PC-3 (cell line): ENCODE data around the gene PTGES2. TPM values are rescaled to one million over a fixed set of nuclear protein-coding genes. Genes with fewer than 3 reads are reported as not detected.

ENCODE experiments used
- ATAC-seq: fragments of 200-7000 bp; cut with Tn5 transposase; 2 replicates; pipeline ENCODE4 v1.9.1; 2020; ENCODE audit warnings: mild to moderate bottlenecking, moderate library complexity
- BruUV-seq: library from RNA; stranded (reverse); fragments of 400-500 nt; replicated peaks from 2 replicates; lab custom pipeline; 2021; lab: Mats Ljungman, UMichigan
- CTCF ChIA-PET: fragments of 300-600 bp; sonication (Branson Sonifier 250); formaldehyde crosslinking; loops from one replicate; lab custom pipeline; 2022; ENCODE audit warnings: antibody characterized with exemption; lab: Charles Lee
- POLR2A ChIA-PET: fragments of 300-600 bp; sonication (Branson Sonifier 250); formaldehyde crosslinking; loops from one replicate; lab custom pipeline; 2022; ENCODE audit warnings: antibody characterized with exemption; ENCODE audit not compliant: unreplicated experiment; lab: Charles Lee
- DNase-seq: peaks from one replicate; pipeline ENCODE4 v3.0.0-alpha.2; 2015
- H2AFZ ChIP-seq: fragments of 300-600 bp; sonication (generic); 2 replicates; pipeline ENCODE4 v1.6.0; 2016; ENCODE audit warnings: antibody characterized with exemption, low read length
- H3F3A ChIP-seq: fragments of 300-600 bp; sonication (generic); one replicate; pipeline ENCODE4 v1.6.0; 2017; ENCODE audit warnings: antibody characterized with exemption, low read length, control low read depth, mild to moderate bottlenecking; ENCODE audit not compliant: unreplicated experiment
- H3K27ac ChIP-seq: fragments of 300-600 bp; sonication (generic); 2 replicates; pipeline ENCODE4 v1.5.1; 2016; ENCODE audit warnings: mild to moderate bottlenecking, low read length
- H3K27me3 ChIP-seq: fragments of 300-600 bp; sonication (generic); 2 replicates; pipeline ENCODE4 v1.6.1; 2016; ENCODE audit warnings: low read length, mixed read lengths
- H3K36me3 ChIP-seq: fragments of 300-600 bp; sonication (generic); 2 replicates; pipeline ENCODE4 v1.6.1; 2016; ENCODE audit warnings: low read depth, mixed run types, low read length, mixed read lengths
- H3K4me1 ChIP-seq: fragments of 300-600 bp; sonication (generic); 2 replicates; pipeline ENCODE4 v1.5.1; 2016; ENCODE audit warnings: low read length; ENCODE audit not compliant: insufficient read depth
- H3K4me2 ChIP-seq: fragments of 300-600 bp; sonication (generic); 2 replicates; pipeline ENCODE4 v1.6.0; 2016; ENCODE audit warnings: low read length
- H3K4me3 ChIP-seq: fragments of 300-600 bp; sonication (generic); 2 replicates; pipeline ENCODE4 v1.5.1; 2016; ENCODE audit warnings: mild to moderate bottlenecking, low read length, mixed read lengths
- H3K79me2 ChIP-seq: fragments of 300-600 bp; sonication (generic); 2 replicates; pipeline ENCODE4 v1.6.1; 2017; ENCODE audit warnings: low read length, mixed read lengths
- H3K9ac ChIP-seq: fragments of 300-600 bp; sonication (generic); 2 replicates; pipeline ENCODE4 v1.6.0; 2016; ENCODE audit warnings: mild to moderate bottlenecking, low read length
- H3K9me2 ChIP-seq: fragments of 300-600 bp; sonication (generic); replicated peaks from 2 replicates; pipeline ENCODE4 v1.6.1; 2016; ENCODE audit warnings: mixed run types, low read length, mixed read lengths
- H3K9me3 ChIP-seq: fragments of 300-600 bp; sonication (generic); 2 replicates; pipeline ENCODE4 v1.6.1; 2016; ENCODE audit warnings: low read length, mixed read lengths
- H4K20me1 ChIP-seq: fragments of 300-600 bp; sonication (generic); 2 replicates; pipeline ENCODE4 v1.6.1; 2016; ENCODE audit warnings: low read length, mixed read lengths
- EZH2 ChIP-seq: fragments of 300-600 bp; sonication (generic); IDR thresholded peaks from one replicate; pipeline ENCODE4 v1.6.1; 2017; ENCODE audit warnings: antibody characterized with exemption, mild to moderate bottlenecking, low read length; ENCODE audit not compliant: unreplicated experiment
- EZH2phosphoT487 ChIP-seq: fragments of 300-600 bp; sonication (generic); IDR thresholded peaks from 2 replicates; pipeline ENCODE4 v1.6.1; 2018; ENCODE audit warnings: mild to moderate bottlenecking, antibody characterized with exemption, low read length, borderline replicate concordance
- intact Hi-C: fragments of 100-400 bp; cut with micrococcal nuclease; formaldehyde crosslinking; loops from 2 replicates; pipeline ENCODE4 v1.9.0; 2023
- total RNA-seq: library from RNA; depleted of rRNA; stranded (reverse); fragments of >200 nt; gene quantifications from 2 replicates; pipeline ENCODE4 v1.2.3, GENCODE V29; 2014
- TF ChIP-seq, protein P1 (sequence below): fragments of 300-600 bp; sonication (generic); conservative IDR thresholded peaks from 2 replicates; pipeline ENCODE4 v1.5.1; 2017; ENCODE audit warnings: antibody characterized with exemption, low read depth, mild to moderate bottlenecking, low read length

PTGES2 gene
- total RNA-seq, 1 experiment from 2014 or later = 258 TPM

DNA sequence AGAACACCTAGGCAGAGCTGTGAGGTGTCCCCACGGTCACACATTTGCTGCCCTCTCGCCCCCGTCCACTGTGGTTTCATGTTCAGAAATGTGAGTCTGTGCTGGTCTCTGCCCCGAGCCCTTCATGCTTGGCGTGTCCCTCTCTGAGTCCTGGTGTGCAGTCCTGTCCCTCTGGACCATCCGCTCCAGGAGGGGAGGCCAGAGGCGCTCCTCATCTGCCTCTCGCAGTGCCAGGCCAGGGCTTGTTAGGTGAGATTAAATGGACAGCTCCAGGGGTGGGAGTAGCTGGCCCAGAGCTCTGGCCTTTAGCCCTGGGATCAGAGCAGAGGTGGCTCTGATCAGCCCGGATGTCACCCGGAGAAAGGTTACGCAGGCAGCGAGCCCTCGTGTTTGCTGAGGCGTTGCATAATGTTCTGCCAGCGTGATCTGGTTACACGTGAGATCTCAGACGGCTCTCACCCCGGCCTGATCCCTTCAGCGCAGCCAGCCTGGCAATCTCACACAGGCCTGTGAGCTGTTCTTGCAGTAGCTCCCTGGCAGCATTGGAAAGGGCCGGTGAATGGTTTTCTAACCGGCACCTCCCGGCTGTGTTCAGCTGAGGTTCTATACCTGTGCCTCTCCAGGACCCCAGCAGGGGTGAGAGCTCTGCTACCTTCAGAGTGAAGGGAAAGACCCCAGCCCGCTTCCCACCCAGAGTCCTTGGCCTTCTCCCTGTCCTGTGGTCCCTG is 24.5 kb downstream of the PTGES2 start:
- POLR2A ChIA-PET = no interaction called here
- no peak overlapping the region for H3K4me3 ChIP-seq
- no peak for ATAC-seq
- intact Hi-C loops = no loop called here
- H3K9me2 ChIP-seq = no peaks in the 10 kb centered on the region
- BruUV-seq = no TSS peak
- no peaks in the 10 kb centered on the region for H3K9me3 ChIP-seq
- peaks cover 17% of the 10 kb centered on the region for H3K4me1 ChIP-seq
- CTCF ChIA-PET = no interaction called here
- no peaks in the 10 kb centered on the region for H3F3A ChIP-seq
- no peaks in the 10 kb centered on the region for H3K27me3 ChIP-seq
- H4K20me1 ChIP-seq = peaks cover 19% of the 10 kb centered on the region
- H3K4me2 ChIP-seq = no peak overlapping the region
- peaks cover 25% of the 10 kb centered on the region; the same call in 1 of the 2 replicates for H3K36me3 ChIP-seq
- H3K27ac ChIP-seq = no peak overlapping the region
- no peak overlapping the region for H3K9ac ChIP-seq
- TF ChIP-seq EZH2phosphoT487 = no peak
- TF ChIP-seq, protein P1, sequence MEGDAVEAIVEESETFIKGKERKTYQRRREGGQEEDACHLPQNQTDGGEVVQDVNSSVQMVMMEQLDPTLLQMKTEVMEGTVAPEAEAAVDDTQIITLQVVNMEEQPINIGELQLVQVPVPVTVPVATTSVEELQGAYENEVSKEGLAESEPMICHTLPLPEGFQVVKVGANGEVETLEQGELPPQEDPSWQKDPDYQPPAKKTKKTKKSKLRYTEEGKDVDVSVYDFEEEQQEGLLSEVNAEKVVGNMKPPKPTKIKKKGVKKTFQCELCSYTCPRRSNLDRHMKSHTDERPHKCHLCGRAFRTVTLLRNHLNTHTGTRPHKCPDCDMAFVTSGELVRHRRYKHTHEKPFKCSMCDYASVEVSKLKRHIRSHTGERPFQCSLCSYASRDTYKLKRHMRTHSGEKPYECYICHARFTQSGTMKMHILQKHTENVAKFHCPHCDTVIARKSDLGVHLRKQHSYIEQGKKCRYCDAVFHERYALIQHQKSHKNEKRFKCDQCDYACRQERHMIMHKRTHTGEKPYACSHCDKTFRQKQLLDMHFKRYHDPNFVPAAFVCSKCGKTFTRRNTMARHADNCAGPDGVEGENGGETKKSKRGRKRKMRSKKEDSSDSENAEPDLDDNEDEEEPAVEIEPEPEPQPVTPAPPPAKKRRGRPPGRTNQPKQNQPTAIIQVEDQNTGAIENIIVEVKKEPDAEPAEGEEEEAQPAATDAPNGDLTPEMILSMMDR = no peak
- TF ChIP-seq EZH2 = no peak
- no peak for DNase-seq
- H2AFZ ChIP-seq = no peak overlapping the region
- peaks cover 28% of the 10 kb centered on the region for H3K79me2 ChIP-seq

DNA sequence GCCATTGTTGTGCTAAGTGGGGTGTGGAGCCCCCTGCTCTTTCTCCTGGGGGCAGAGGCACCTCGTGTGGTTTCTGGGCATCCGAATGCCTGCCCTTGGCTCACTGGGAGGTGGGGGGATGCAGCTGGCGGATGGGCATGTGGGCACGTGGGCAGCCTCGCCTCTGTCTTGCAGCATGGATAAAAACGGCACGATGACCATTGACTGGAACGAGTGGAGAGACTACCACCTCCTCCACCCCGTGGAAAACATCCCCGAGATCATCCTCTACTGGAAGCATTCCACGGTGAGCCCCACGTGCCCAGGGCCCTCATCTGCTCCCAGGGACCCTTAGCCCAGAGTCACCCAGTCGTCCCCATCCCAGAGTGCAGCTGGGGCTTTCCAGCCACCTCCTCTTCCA is 25.3 kb downstream of the PTGES2 start:
- intact Hi-C loops = no loop called here
- Histone ChIP-seq H3K4me3 (no peak overlapping the region), H3K4me2 (no peak overlapping the region), H3K9me3 (no peaks in the 10 kb centered on the region), H3K79me2 (peaks cover 34% of the 10 kb centered on the region), H3K27me3 (no peaks in the 10 kb centered on the region), H3K9ac (no peak overlapping the region), H3K27ac (no peak overlapping the region), H3K4me1 (peaks cover 24% of the 10 kb centered on the region), H2AFZ (no peak overlapping the region), H3K9me2 (no peaks in the 10 kb centered on the region), H4K20me1 (peaks cover 19% of the 10 kb centered on the region), H3K36me3 (peaks cover 25% of the 10 kb centered on the region; the same call in 1 of the 2 replicates), H3F3A (no peaks in the 10 kb centered on the region)
- no TSS peak for BruUV-seq
- DNase-seq = no peak
- TF ChIP-seq, protein P1 = no peak
- TF ChIP-seq EZH2phosphoT487 = no peak
- TF ChIP-seq EZH2 = no peak
- POLR2A ChIA-PET = no interaction called here
- no peak for ATAC-seq
- CTCF ChIA-PET = no interaction called here

DNA sequence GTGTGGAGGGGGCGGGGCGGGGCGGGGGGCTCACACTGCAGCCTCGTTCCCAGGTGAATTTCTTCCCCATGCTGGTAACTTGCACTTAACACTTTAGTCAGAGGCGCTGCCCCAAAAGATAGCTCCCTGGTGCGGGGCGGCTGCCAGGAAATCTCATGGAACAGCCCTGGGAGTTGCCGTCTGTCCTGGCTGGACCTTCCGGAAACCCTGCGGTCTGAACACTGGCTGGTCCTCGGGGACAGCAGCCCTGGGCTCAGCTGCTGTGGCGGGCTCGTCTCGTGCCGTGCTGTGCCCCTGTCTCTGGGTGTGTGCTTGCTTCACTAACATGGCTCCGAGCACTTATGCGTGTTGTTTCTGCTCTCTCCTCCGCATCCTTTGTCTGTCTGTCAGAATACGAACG is 25.8 kb downstream of the PTGES2 start:
- H3K4me1 ChIP-seq = peaks cover 24% of the 10 kb centered on the region
- DNase-seq (no peak), ATAC-seq (no peak)
- TF ChIP-seq EZH2 (no peak), EZH2phosphoT487 (no peak)
- TF ChIP-seq, protein P1 = no peak
- CTCF ChIA-PET = no interaction called here
- no peaks in the 10 kb centered on the region for H3K27me3 ChIP-seq
- no peak overlapping the region for H3K27ac ChIP-seq
- no TSS peak for BruUV-seq
- H2AFZ ChIP-seq = no peak overlapping the region
- peaks cover 19% of the 10 kb centered on the region for H4K20me1 ChIP-seq
- intact Hi-C loops = no loop called here
- peaks cover 39% of the 10 kb centered on the region for H3K79me2 ChIP-seq
- no peak overlapping the region for H3K4me2 ChIP-seq
- no peaks in the 10 kb centered on the region for H3K9me3 ChIP-seq
- POLR2A ChIA-PET = no interaction called here
- peaks cover 22% of the 10 kb centered on the region; the same call in 1 of the 2 replicates for H3K36me3 ChIP-seq
- no peaks in the 10 kb centered on the region for H3K9me2 ChIP-seq
- H3K4me3 ChIP-seq = no peak overlapping the region
- H3K9ac ChIP-seq = no peak overlapping the region
- H3F3A ChIP-seq = no peaks in the 10 kb centered on the region
